Karpas-422 (cell line): ENCODE measurements around the gene MAP3K14. TPM values are rescaled to one million over a fixed set of nuclear protein-coding genes. Genes with fewer than 3 reads are reported as not detected.

ENCODE experiments used
- DNase-seq: peaks from one replicate; pipeline ENCODE4 v3.0.0-alpha.2; 2015
- H2AFZ ChIP-seq: fragments of 200-600 bp; sonication (generic); 2 replicates; pipeline ENCODE4 v1.6.1; 2014; ENCODE audit warnings: antibody characterized with exemption, low read length, mixed read lengths
- H3K27ac ChIP-seq: fragments of 200-600 bp; sonication (generic); 2 replicates; pipeline ENCODE4 v1.5.1; 2014; ENCODE audit warnings: mild to moderate bottlenecking, low read length, moderate library complexity
- H3K27me3 ChIP-seq: fragments of 200-600 bp; sonication (generic); 2 replicates; pipeline ENCODE4 v1.6.1; 2014; ENCODE audit warnings: low read length, mixed read lengths
- H3K36me3 ChIP-seq: fragments of 200-600 bp; sonication (generic); 2 replicates; pipeline ENCODE4 v1.6.1; 2014; ENCODE audit warnings: low read length, mixed read lengths; ENCODE audit not compliant: insufficient read depth
- H3K4me1 ChIP-seq: fragments of 200-600 bp; sonication (generic); 2 replicates; pipeline ENCODE4 v1.6.1; 2014; ENCODE audit warnings: mild to moderate bottlenecking, low read length, mixed read lengths
- H3K4me2 ChIP-seq: fragments of 200-600 bp; sonication (generic); 2 replicates; pipeline ENCODE4 v1.6.1; 2014; ENCODE audit warnings: low read length, low read depth, mild to moderate bottlenecking; ENCODE audit not compliant: poor library complexity, severe bottlenecking
- H3K4me3 ChIP-seq: fragments of 200-600 bp; sonication (generic); 2 replicates; pipeline ENCODE4 v1.5.1; 2014; ENCODE audit warnings: mild to moderate bottlenecking, antibody characterized with exemption, low read length, mixed read lengths
- H3K79me2 ChIP-seq: fragments of 200-600 bp; sonication (generic); 2 replicates; pipeline ENCODE4 v1.6.1; 2014; ENCODE audit warnings: mild to moderate bottlenecking, low read length, mixed read lengths
- H3K9ac ChIP-seq: fragments of 200-600 bp; sonication (generic); 2 replicates; pipeline ENCODE4 v1.6.0; 2014; ENCODE audit warnings: low read length
- H3K9me2 ChIP-seq: fragments of 200-600 bp; sonication (generic), shearing (Covaris generic); replicated peaks from 2 replicates; pipeline ENCODE4 v1.6.0; 2014; ENCODE audit warnings: mild to moderate bottlenecking, low read length, moderate library complexity; ENCODE audit not compliant: insufficient read depth
- H3K9me3 ChIP-seq: fragments of 300-700, 200-600 bp; sonication (generic); 2 replicates; pipeline ENCODE4 v1.6.1; 2014; ENCODE audit warnings: low read length, mixed read lengths
- H4K20me1 ChIP-seq: fragments of 200-600 bp; sonication (generic); 2 replicates; pipeline ENCODE4 v1.6.1; 2014; ENCODE audit warnings: mild to moderate bottlenecking, antibody characterized with exemption, low read length, low read depth; ENCODE audit not compliant: insufficient read depth
- total RNA-seq: library from RNA; depleted of rRNA; stranded (reverse); fragments of >200 nt; shearing (Covaris generic); gene quantifications from 2 replicates; pipeline ENCODE4 v1.2.3, GENCODE V29; 2014; ENCODE audit warnings: low replicate concordance

MAP3K14 gene
- total RNA-seq, 1 experiment from 2014 or later = 7.6 TPM

GRCh38 chr17:45234641-45235415, 82.0 kb downstream of the MAP3K14 start:
- Histone ChIP-seq H3K9me3 (no peaks in the 10 kb centered on the region), H2AFZ (no peak overlapping the region), H3K9ac (no peak overlapping the region), H3K27ac (no peak overlapping the region), H3K79me2 (no peaks in the 10 kb centered on the region), H3K4me1 (no peaks in the 10 kb centered on the region), H3K9me2 (no peaks in the 10 kb centered on the region), H4K20me1 (no peaks in the 10 kb centered on the region), H3K36me3 (no peaks in the 10 kb centered on the region), H3K4me2 (no peak overlapping the region), H3K27me3 (no peaks in the 10 kb centered on the region), H3K4me3 (no peak overlapping the region)
- DNase-seq = peak; percentile 80

- Histone ChIP-seq H2AFZ (no peak overlapping the region), H3K9me3 (no peaks in the 10 kb centered on the region), H3K79me2 (no peaks in the 10 kb centered on the region), H3K36me3 (no peaks in the 10 kb centered on the region), H3K9ac (no peak overlapping the region), H3K27ac (no peak overlapping the region), H3K27me3 (no peaks in the 10 kb centered on the region), H3K9me2 (no peaks in the 10 kb centered on the region), H3K4me2 (no peak overlapping the region), H4K20me1 (no peaks in the 10 kb centered on the region), H3K4me3 (no peak overlapping the region), H3K4me1 (no peaks in the 10 kb centered on the region; the same call in 1 of the 2 replicates)
- no peak for DNase-seq
Observed at GRCh38 chr17:45233423-45233924, 83.3 kb downstream of the MAP3K14 start.

GRCh38 chr17:45232514-45233422, 84.1 kb downstream of the MAP3K14 start:
- H2AFZ ChIP-seq = no peak overlapping the region
- H3K36me3 ChIP-seq = no peaks in the 10 kb centered on the region
- no peaks in the 10 kb centered on the region for H3K79me2 ChIP-seq
- H4K20me1 ChIP-seq = no peaks in the 10 kb centered on the region
- H3K4me1 ChIP-seq = peaks cover 5% of the 10 kb centered on the region
- no peak overlapping the region for H3K27ac ChIP-seq
- H3K9me3 ChIP-seq = no peaks in the 10 kb centered on the region
- H3K4me3 ChIP-seq = no peak overlapping the region
- no peaks in the 10 kb centered on the region for H3K9me2 ChIP-seq
- no peak overlapping the region for H3K4me2 ChIP-seq
- H3K27me3 ChIP-seq = no peaks in the 10 kb centered on the region
- H3K9ac ChIP-seq = no peak overlapping the region
- no peak for DNase-seq

- no peak overlapping the region for H3K27ac ChIP-seq
- no peaks in the 10 kb centered on the region for H4K20me1 ChIP-seq
- H3K9ac ChIP-seq = no peak overlapping the region
- H3K9me2 ChIP-seq = no peaks in the 10 kb centered on the region
- no peaks in the 10 kb centered on the region for H3K79me2 ChIP-seq
- no peak overlapping the region for H3K4me2 ChIP-seq
- peaks cover 12% of the 10 kb centered on the region for H3K4me1 ChIP-seq
- no peaks in the 10 kb centered on the region for H3K9me3 ChIP-seq
- no peaks in the 10 kb centered on the region for H3K36me3 ChIP-seq
- no peak overlapping the region for H3K4me3 ChIP-seq
- no peak for DNase-seq
- no peaks in the 10 kb centered on the region for H3K27me3 ChIP-seq
- no peak overlapping the region for H2AFZ ChIP-seq
Observed at GRCh38 chr17:45231481-45232116, 85.2 kb downstream of the MAP3K14 start.

- Histone ChIP-seq H3K27ac (no peak overlapping the region), H3K4me1 (peaks cover 18% of the 10 kb centered on the region), H3K79me2 (no peaks in the 10 kb centered on the region), H3K9me3 (no peaks in the 10 kb centered on the region), H2AFZ (no peak overlapping the region), H3K27me3 (no peaks in the 10 kb centered on the region), H4K20me1 (no peaks in the 10 kb centered on the region), H3K9me2 (no peaks in the 10 kb centered on the region), H3K4me3 (no peak overlapping the region), H3K4me2 (no peak overlapping the region), H3K36me3 (no peaks in the 10 kb centered on the region), H3K9ac (no peak overlapping the region)
- DNase-seq = no peak
Observed at GRCh38 chr17:45230787-45231480, 85.9 kb downstream of the MAP3K14 start.

- Histone ChIP-seq H3K4me2 (no peak overlapping the region), H2AFZ (no peak overlapping the region), H3K9me3 (no peaks in the 10 kb centered on the region), H3K4me1 (peaks cover 19% of the 10 kb centered on the region), H3K9me2 (no peaks in the 10 kb centered on the region), H3K9ac (no peak overlapping the region), H3K4me3 (no peak overlapping the region), H3K27ac (no peak overlapping the region), H3K36me3 (no peaks in the 10 kb centered on the region), H3K27me3 (no peaks in the 10 kb centered on the region), H3K79me2 (no peaks in the 10 kb centered on the region), H4K20me1 (no peaks in the 10 kb centered on the region)
- DNase-seq = no peak
Observed at GRCh38 chr17:45230410-45230786, 86.4 kb downstream of the MAP3K14 start.

GRCh38 chr17:45229681-45230409, 87.0 kb downstream of the MAP3K14 start:
- Histone ChIP-seq H3K4me3 (no peak overlapping the region), H3K9me3 (no peaks in the 10 kb centered on the region), H3K79me2 (no peaks in the 10 kb centered on the region), H3K9me2 (no peaks in the 10 kb centered on the region), H4K20me1 (no peaks in the 10 kb centered on the region), H3K36me3 (no peaks in the 10 kb centered on the region), H3K27me3 (no peaks in the 10 kb centered on the region), H3K27ac (no peak overlapping the region), H2AFZ (no peak overlapping the region), H3K9ac (no peak overlapping the region), H3K4me1 (peaks cover 19% of the 10 kb centered on the region), H3K4me2 (no peak overlapping the region)
- DNase-seq = no peak
